HG02943 (cell line): ENCODE results near the gene PNPLA1.

Source experiments
- ATAC-seq: cut with Tn5 transposase; IDR thresholded peaks from one replicate; pipeline ENCODE4 v1.9.1; 2021; ENCODE audit warnings: mild to moderate bottlenecking, low read depth, moderate library complexity; ENCODE audit not compliant: unreplicated experiment

Gene PNPLA1

GRCh38 chr6:36246506-36247268 lies 23.2 kb upstream of the PNPLA1 start:
- no peak for ATAC-seq

DNA sequence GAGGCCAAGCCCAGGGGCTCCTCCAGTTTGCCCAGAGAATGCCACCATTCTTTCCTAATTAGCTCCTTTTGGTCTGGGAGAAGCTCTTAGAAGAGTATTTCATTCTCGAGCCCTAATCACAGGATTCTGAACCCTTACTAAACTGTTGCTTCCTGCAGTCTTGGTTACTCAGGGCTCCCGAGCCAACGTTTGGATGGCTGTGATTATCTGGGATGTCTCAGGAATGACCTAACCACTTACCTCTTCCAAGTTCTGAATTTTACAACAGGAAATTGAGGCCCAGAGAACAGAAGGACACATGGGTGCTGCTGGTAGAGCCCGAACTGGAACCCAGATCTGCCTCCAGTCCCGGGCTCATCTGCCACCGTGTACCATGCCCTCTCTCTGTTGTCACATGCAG lies 22.2 kb upstream of the PNPLA1 start:
- no peak for ATAC-seq

GRCh38 chr6:36248980-36249379 lies 20.9 kb upstream of the PNPLA1 start:
- ATAC-seq: no peak

GRCh38 chr6:36249536-36249935 lies 20.3 kb upstream of the PNPLA1 start:
- ATAC-seq: no peak

GRCh38 chr6:36252005-36252404 lies 17.9 kb upstream of the PNPLA1 start:
- no peak for ATAC-seq

DNA sequence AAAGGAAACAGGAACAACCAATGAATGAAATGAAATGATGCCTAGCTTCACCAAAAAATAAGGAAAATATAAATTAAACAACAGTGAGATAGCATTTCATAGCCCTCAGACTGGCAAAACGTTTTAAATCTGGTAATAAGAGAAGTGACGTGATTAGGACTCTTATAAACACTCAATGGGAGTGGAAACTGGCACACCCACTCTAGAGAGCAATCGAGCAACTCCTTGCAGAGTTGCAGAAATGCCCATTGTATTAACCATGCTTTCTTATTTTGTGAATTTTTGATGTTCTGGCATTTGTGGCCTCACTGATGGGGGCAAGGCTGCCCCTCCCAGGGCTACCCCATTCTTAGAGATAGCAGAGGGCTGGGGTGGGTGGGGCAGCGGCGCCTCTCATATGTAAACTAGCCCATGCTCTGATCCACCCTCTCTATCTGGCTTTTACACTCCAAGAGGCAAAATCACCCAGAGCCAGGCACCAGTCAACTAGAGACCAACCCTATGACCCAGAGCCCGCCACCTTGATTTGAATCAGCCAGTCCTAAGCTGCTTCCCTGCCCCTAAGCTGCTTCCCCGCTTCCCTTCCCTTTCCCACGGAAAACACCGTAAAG lies 6.4 kb upstream of the PNPLA1 start:
- no peak for ATAC-seq

DNA sequence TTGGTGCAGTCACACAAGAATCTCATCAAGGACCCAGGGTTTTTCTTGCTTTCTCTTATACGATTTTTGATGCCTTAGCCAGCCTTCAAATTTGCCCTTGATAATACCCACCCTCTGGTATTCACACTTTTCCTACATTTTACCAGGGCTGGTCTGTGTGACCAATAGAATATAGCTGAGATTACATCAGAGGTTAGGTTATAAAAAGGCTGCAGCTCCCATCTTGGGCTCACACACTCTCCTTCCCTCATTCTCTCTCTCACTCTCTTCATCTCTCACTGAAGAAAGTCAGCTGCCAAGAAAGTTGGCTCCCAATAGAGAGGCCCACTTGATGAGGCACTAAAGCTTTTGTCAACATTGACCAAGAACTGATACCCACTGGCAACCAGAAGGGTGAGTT lies 4.1 kb upstream of the PNPLA1 start:
- no peak for ATAC-seq

DNA sequence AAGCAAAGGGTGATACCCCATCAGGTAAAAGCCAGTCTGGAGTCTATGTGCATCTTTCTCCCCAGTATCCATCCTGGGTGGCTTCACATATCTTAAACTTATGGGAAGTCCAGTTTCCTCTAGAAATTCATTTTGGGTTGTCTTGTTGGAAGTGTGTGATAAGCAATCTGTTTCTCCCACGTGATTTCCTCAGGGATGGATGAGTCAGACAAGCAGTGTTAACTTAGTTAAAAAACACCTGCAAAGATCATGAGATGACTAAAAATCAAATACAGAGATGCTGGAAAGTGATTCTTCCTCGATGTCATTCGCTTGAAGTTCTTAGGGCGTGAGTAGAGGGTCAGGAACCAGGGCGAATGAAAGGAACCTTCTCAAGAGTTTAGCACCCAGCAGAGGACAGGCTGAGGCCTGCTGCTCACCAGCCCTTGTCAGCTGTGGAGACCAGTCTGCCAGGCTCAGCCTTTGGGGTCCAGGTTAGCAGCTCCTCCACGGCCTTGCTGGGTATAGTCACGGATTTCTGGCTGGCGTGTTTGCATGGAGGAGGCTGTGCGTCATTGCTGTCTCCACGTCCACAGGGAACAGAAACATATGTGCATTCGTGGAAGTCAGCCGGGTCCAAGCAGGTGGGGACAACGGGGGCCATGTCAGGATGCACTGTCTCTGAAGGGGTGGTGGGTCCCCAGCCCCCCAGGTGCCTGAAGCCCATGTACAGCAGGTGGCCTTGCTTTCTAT lies 2.8 kb upstream of the PNPLA1 start:
- no peak for ATAC-seq

- ATAC-seq: no peak
Observed at GRCh38 chr6:36267731-36268477, 2.0 kb upstream of the PNPLA1 start.

DNA sequence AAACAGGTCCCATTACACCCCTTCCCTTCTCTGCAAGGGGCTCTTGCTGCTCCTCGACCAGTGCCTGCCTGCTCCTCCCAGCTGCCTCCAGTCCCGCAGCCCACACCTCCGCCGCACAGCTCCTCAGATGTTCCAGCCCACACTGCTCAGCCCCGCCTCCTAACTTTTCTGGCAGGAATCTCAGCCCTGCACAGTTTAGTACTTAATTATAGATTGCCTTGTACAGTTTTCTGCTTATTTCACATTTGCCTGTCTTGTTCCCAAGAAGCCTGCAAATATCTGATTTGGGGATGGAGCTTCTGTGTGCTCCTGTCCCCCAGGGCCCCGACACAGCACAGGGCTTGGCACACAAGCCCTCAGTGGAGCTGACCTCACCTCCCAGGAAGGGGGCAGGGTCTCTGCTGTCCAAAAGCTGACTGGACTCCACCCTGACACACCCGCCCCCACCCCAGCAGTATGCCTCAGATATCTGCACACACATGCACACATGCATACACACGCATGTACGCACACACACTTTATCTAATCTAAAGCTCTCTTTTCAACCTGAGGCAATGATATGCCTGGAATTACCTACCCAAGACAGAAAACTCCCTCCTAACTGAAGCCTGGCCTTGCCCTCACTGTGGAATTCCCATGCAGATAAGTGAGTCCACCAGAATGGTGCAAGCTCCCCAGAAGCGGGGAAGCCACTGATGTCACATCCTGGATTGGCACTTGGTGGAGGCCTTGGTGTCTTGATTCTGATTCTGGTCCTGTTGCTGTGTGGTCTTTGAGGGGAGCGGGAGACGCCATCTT lies 1.2 kb upstream of the PNPLA1 start:
- ATAC-seq: no peak

DNA sequence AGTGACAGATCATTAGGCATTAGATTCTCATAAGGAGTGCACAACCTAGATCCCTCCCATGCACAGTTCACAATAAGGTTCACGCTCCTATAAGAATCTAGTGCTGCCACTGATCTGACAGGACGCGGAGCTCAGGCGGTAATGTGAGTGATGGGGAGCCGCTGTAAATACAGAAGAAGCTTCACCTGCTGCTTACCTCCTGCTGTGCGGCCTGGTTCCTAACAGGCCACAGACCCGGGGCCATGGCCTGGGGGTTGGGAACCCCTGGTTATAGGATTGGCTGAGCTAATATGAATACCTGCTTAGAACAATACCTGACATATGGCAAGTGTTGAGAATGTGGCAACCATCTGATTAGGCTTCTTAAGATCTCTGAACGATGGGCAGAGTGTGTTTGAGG lies 2.4 kb downstream of the PNPLA1 start:
- no peak for ATAC-seq

DNA sequence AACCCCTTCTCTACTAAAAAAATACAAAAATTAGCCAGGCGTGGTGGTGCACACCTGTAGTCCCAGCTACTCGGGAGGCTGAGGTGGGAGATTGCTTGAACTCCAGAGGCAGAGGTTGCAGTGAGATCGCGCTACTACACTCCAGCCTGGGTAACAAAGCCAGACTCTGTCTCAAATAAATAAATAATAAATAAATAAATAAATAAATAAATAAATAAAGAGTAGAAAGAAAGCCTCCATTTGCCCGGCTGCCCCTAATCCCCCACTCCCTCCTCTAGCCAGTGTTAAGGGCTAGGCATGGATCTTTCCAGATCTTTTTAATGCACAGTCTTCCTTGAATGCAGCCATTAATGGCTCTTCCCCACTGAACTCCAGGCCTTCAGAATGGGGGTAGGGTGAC lies 3.2 kb downstream of the PNPLA1 start:
- no peak for ATAC-seq

DNA sequence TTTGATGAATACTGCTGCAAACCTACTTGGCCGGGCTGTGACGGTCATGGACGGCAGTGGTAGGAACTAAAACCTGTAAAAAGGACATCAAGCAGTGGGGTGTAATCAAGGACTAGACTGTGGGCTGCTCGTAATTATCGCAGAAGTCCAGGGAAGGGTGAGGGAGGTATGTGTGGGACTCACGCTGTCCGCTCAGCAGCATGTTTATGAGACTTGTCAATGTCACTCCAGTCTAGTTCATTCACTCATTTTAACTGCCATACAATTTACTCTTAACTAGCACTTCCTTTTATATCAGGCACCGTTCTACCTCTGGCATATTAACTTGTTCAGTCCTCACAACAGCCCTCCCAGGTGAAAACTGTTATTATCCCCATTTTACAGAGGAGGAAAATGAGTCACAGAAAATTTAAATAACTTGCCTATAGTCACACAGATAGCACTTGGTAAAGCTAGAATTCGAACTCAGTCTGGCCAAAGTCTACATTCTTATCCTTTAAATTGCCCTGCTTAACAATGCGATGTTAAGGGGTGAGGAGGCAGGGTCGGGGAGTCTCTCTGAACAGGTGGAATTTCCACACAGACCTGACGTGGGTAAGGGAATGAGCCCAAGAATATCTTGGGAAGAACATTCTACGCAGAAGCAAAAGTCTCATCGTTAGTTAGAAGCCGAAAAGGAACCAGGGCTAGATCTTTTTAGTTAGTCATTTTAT lies 4.1 kb downstream of the PNPLA1 start:
- no peak for ATAC-seq

GRCh38 chr6:36276581-36277536 lies 7.0 kb downstream of the PNPLA1 start:
- no peak for ATAC-seq

GRCh38 chr6:36277946-36278470 lies 8.1 kb downstream of the PNPLA1 start:
- no peak for ATAC-seq

DNA sequence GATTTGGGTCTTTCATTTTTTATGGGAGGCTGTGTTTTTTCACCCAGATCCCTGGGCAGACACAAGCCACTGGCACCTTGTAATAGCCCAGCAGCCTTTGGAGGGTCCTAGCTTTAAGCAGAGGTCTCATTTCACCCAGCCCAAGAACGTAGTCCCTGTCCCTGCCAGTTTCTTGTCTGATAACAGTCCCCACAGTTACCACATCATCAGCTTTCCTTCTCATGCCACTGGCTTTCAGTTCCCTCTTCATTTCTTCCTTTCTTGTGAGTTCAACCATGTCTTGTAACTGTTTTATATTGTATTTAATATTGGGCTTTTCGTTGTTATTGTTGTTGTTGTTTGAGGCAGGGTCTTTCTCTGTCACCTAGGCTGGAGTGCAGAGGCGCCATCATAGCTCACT lies 10.6 kb downstream of the PNPLA1 start:
- no peak for ATAC-seq

GRCh38 chr6:36280983-36281382 lies 11.1 kb downstream of the PNPLA1 start:
- no peak for ATAC-seq

DNA sequence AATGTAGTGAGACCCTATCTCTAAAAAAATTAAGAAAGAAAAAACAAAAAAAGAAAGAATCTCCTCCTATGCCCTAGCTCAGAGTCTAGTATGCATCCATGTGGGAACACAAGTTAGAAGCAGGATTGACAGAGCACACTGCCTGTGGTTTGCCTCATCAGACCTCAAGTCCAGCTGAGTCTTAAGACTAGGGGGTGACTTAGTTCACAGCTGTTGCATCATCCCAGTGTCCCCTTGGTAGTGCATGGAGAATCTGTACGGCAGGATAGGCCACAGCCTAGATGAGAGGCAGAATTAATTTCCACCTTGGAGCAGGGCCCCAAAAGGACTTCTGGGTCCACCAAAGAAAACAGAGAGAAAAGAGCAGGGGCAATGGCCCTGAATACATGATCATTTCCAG lies 13.7 kb downstream of the PNPLA1 start:
- ATAC-seq: no peak
